ENCODE results near the gene CCDC146.
"Not testable (repeated sequence)": the region's sequence is repeated elsewhere in the genome, so short reads cannot be mapped to it uniquely, and the experiment has no call there.

Gene CCDC146

GRCh38 chr7:77154917-77155464 is 32.6 kb downstream of the CCDC146 start:
- DNase-seq, result not testable (repeated sequence)

- DNase-seq, result peak; percentile 30
These were observed 33.4 kb downstream of the CCDC146 start for GRCh38 chr7:77155601-77156377.

GRCh38 chr7:77157034-77157433 is 34.6 kb downstream of the CCDC146 start:
- not testable (repeated sequence) for DNase-seq

GRCh38 chr7:77157446-77157845 is 35.0 kb downstream of the CCDC146 start:
- DNase-seq, result no peak

- not testable (repeated sequence) for DNase-seq
These were observed 48.7 kb downstream of the CCDC146 start for GRCh38 chr7:77171073-77171472.

GRCh38 chr7:77172437-77173172 is 50.2 kb downstream of the CCDC146 start:
- not testable (repeated sequence) for DNase-seq

- not testable (repeated sequence) for DNase-seq
These were observed 52.0 kb downstream of the CCDC146 start for GRCh38 chr7:77174418-77174817.

GRCh38 chr7:77175274-77175800 is 52.9 kb downstream of the CCDC146 start:
- not testable (repeated sequence) for DNase-seq

GRCh38 chr7:77177321-77177904 is 55.0 kb downstream of the CCDC146 start:
- not testable (repeated sequence) for DNase-seq

GRCh38 chr7:77178024-77178423 is 55.6 kb downstream of the CCDC146 start:
- DNase-seq, result not testable (repeated sequence)

GRCh38 chr7:77181015-77181595 is 58.7 kb downstream of the CCDC146 start:
- no peak for DNase-seq

- DNase-seq, result no peak
These were observed 59.3 kb downstream of the CCDC146 start for GRCh38 chr7:77181734-77182133.

- DNase-seq, result no peak
These were observed 59.8 kb downstream of the CCDC146 start for GRCh38 chr7:77182261-77182660.

- no peak for DNase-seq
These were observed 62.0 kb downstream of the CCDC146 start for GRCh38 chr7:77184463-77184862.

- no peak for DNase-seq
These were observed 62.6 kb downstream of the CCDC146 start for GRCh38 chr7:77184990-77185389.

- DNase-seq, result no peak
These were observed 63.5 kb downstream of the CCDC146 start for GRCh38 chr7:77185866-77186265.

- no peak for DNase-seq
These were observed 66.5 kb downstream of the CCDC146 start for GRCh38 chr7:77188731-77189437.

- DNase-seq, result no peak
These were observed 74.7 kb downstream of the CCDC146 start for GRCh38 chr7:77197141-77197540.

GRCh38 chr7:77199013-77199966 is 76.9 kb downstream of the CCDC146 start, which contains the start of gene FGL2:
FGL2 (minus strand) TSS chr7:77199819; CDS start chr7:77199793, 26 bp downstream.
- DNase-seq, result peak; percentile 28

GRCh38 chr7:77200542-77200941 is 78.1 kb downstream of the CCDC146 start:
- DNase-seq, result no peak

GRCh38 chr7:77202481-77202976 is 80.1 kb downstream of the CCDC146 start:
- DNase-seq, result no peak
